Muscle of back (tissue), 11 donors: ENCODE measurements around the gene GFRA1. TPM values are rescaled to one million over a fixed set of nuclear protein-coding genes. Genes with fewer than 3 reads are reported as not detected.
A peak's percentile ranks its signal among the peaks of the same experiment; 100 is the strongest.

Experiments
- DNase-seq, 3 donors: peaks; one replicate each; pipeline versions ENCODE4 v3.0.0 to v3.0.0-alpha.2; 2013
- polyA plus RNA-seq, 10 donors: library from polyadenylated mRNA; unstranded; fragments of 120-200 nt; gene quantifications; one replicate each; pipeline ENCODE4 v1.2.1, GENCODE V29; 2013; ENCODE audit not compliant: insufficient read length in 10 of 10

Gene GFRA1
- polyA plus RNA-seq, 10 donors: 28.0 to 45.7 (median 37.4) TPM

DNA sequence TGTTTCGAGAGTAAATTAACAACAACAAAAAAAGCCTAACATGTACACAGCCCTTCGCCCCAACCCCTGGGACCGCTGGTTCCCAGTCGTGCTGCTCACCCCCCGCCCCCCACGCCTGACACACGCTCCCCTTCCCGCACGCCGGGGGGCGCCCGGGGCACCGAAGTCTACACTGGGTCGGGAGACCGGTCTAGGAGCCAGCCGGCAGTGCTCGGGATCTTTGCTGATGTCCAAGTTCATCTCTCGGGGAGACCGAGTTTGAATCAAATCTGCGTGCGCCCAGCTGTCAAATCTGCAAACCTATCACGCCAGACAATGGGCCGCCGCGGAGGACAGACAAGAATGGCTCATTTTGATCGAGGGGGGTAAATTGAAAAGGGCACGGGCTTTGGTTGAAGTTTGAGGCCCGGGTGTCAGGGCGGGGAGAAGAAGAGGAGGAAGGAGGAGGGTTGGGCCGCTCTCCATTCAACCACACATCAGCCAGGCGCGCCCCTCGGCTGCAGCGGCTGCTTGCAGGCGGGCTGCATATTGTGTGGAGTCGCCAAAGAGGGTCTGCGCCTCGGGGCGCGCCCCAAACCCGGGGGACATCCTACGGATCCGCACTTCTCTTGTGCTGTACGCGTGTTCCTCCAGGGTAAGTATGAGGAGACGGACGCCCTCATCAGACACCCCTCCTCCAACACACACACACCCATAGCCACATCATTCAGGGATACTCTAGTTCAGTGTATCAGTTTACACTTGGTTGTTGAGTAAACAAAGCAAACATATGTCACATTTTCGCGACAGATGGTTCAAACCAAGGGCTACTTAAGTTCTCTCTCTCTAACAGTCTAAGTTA lies 1.3 kb upstream of the GFRA1 start:
- DNase-seq: peak; percentile 71 to 94 (median 78)

DNA sequence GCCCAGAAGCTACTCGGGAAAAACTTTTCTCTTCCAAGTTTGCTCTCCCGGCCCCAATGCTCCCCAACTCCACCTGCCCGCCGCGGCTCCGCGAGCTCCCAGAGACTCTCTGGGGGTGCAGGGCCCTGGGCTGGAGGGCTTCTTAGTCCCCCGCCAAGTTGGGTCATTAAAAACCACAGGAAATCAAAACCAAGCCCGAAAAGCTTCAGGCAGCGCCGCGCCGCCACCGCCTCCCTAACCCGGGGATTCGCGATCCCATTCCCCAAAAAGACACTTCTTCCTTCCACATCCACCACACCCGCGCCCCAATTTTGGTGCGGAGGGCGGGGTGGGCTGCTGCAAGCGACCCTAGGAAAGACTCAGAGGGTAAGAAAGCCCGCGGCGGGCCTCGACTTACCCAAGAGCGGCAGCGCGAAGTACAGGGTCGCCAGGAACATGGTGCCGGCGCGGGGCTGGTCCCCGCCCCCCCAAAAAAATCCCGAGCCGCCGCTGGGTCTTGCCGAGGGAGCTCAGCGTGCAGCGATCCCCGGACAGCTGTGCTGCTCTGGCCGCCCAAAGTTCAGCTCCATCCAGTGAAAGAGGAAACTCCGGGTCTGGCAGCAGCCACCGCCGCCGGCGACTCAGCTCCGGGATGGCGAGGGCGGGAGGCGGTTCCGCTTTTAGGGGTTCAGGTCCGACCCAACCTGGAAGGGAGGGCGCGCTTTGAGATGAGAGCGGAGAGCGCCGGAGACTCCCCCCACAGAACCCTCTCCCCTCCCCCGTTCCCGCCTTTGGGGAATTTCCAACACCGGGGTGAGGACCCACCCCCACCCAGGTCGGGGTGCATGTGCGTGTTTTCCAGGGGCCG lies 1.2 kb downstream of the GFRA1 start:
- peak in 1 of 3 donors; percentile 81 for DNase-seq

DNA sequence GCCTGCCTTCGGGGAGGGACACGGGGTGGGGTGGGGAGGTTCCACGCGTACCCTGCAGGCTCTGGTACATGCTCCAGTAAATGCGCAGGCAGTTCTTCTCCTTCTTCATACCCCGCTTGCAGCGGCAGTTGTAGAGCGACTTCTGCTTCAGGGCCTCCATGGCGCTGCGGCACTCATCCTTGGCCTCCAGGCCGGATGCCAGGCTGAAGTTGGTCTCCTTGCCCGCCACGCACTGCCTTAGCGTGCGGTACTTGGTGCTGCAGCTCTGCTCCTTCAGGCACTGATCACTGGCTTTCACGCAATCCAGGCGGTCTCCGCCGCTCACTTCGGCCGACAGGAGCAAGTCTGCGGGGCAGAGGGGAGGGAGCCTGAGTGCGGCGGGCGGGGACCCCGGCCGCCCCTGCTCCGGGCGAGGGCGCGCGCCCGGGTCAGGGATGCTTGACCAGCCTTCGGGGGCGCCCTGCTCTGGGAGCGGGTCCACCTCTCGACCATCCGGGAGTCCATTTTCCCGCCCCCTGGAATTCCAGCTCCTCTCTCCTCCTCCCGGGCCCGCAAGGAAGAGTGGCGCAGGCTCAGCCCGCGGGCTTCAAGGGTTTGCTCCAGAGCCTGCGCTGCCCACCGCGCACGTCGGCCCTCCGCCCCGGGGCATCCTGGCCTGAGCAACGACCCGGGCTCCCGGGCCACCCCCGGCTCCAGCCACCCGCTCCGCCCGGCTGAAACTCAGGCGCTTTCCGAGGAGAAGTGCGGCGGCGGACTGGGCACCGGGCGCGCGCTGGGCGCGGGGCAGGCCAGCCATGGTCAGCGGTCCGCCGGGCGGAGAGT lies 2.0 kb downstream of the GFRA1 start:
- peak in 2 of 3 donors; percentile 30 to 82 for DNase-seq

DNA sequence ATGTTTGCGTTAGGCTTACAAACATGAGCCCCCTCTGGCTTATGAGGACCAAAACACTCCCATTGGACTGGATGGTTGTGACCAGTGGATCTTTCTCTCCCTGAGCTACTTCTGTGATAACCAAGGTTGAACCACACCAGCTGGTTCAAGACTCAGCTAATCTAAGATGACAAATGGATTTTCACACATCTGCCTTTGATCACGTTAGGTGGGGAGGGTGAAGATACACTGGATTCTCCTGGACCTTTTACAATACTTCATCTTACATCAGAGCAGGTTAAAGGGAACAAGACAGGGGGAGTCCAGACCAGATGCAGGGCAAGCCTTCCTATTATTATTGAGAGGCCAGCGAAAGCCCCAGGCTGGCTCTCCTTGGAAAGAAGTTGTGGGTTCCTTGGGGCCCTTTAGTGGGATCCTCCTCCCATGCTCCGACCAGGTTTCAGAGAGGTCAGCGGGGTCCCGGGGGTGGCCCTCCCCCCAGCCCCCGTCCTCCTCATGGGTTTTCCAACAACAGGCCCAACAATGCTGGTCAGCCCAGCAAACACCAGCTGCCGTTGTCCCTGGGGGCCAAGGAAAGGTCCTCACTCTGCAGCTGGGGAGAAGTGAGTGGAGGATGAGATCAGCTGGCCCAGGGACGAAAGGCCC lies 2.8 kb downstream of the GFRA1 start:
- DNase-seq: no peak

DNA sequence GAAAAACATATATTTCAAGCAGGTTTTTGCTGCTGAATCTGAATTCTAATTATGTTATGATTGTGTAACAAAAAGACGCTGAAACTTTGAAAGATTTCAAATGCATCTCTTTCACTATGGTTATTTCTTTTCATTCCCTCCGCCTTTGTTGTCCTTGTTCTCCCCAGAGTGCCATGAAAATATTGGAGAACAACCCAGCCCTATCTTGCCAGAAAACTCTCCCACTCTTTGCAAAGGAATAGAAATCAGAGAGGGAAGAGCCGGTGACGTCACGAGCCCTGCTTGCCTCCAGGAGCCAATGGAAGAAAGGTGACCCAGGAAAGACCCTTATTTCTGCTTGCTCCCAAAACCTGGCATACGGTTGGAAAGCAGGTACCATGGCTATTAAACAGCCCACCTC lies 3.4 kb downstream of the GFRA1 start:
- peak in 2 of 3 donors; percentile 44 to 81 for DNase-seq

DNA sequence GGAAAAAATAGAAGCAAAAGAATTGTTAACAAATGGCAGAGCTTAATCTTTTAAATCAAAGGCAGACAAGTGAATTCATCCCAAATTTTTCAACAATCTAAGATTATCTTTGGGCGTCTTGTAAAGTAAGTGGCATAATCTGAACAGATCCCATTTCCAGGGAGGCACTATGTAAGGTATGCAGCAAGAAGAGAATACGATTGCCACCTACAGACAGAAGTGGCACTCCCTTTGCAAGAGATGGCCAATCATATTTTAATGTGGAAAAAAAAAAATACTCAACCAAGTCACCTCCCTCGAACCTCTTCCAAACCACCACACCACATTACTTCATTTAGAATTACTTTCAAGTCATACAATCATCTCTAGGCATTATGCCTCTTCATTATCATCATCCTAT lies 4.0 kb downstream of the GFRA1 start:
- no peak for DNase-seq

DNA sequence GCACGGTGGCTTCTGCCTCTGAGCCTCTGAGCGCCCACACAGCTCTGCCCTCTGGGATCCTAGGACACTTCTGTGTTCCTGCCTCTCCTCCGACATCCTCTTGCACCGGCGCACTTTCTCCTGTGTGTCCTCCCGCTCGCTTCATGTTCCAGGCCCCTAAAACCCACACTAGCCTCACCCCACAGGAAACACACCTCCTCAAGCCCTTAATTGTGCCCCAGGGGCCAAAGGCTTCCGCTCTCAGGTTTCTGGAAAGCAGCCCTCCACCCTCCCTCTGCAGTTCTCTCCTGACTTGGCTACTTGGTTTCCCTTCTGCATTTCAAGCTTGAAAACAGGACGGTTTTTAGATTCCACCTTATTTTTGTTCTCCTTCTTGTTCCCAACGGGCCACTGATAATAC lies 7.3 kb downstream of the GFRA1 start:
- DNase-seq: no peak

DNA sequence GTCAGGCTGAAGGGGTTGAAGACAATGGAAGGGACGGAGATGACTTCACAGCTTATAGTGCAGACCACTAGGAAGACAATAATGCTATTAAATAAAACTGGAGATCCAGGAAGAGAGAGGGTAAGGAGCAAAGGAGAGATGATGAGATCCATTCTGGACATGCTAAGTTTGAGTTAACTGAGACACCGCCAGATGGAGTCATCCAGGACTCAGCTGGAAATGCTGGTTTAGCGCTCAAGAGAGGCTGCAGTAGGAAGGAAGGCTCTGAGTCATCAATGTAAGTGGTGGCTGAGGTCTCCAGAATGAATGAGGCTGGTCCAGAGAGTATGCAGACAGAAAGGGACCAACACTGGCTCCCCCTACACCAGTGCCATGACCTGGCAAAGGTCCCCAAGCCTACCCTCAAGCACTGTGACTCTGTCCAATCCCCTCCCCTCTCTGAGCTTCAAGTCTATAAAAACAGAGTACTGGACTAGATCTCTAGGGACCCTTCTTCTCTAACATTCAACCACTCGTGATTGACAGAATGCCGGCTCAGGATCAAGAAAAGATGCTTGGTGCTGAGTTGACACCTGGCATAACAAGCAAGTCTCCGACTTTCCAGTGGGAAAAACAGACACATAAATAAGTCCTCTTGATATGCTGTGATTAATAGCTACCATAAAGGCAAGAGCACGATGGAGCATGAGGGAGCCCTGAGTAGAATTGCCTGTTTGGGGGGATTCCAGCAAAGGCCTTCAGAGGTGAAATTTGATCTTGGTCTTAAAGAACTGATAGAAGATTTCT lies 8.9 kb downstream of the GFRA1 start:
- no peak for DNase-seq

DNA sequence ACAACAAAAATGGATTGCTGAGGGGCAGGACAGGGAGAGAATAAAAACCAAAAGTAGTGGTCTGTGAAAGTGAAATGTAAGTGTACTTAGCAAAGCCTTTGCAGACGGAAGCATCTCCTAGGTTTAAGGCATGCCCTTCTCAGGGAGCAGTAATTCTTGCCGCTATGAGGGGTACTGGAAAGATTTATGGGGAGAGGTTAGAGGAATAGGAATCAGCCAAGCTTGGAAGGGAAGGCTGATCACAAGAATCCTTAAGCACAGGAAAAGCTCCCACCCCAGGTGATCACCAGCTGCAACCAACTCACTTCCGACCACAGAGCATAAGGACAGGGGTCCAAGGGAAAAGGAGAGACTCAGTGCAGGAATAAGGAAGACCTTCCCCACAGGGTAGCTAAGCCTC lies 10.3 kb downstream of the GFRA1 start:
- no peak for DNase-seq

DNA sequence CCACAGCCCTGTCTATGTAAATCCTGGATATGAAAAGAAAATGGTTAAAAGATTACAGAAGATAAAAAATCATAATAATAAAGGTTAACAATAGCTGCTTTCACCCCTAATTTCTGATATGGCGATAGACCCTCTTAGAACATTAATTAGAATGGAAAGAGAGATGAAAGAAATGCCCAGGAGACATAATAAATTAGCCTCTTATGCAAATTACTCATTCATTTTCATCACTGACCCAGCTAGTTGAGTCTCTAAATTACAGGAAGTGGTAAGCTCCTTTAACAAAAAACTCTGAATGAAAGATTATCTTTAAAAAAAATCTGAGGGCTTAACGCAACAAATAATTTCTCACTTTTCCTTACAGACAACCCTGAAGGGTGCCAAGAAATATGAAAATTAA lies 12.4 kb downstream of the GFRA1 start:
- DNase-seq: no peak

DNA sequence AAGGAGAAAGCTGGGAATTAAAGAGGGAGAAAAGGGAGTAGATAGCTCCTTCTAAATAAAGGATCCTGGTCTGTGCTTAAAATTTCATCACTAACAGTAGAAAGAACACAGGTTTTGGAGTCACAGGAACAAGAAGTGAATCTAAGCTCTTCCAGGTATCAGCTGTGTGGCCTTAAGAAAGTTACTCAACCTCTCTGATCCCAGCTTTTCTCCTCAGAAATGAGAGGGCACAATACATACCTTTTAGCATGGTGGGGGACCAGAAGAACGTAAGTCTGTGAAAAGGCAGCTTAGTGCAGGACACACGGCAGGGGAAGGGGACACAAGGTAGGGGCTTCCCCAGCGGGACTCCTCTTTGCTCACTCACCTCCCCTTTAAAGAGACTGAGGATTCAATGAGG lies 13.4 kb downstream of the GFRA1 start:
- DNase-seq: no peak

DNA sequence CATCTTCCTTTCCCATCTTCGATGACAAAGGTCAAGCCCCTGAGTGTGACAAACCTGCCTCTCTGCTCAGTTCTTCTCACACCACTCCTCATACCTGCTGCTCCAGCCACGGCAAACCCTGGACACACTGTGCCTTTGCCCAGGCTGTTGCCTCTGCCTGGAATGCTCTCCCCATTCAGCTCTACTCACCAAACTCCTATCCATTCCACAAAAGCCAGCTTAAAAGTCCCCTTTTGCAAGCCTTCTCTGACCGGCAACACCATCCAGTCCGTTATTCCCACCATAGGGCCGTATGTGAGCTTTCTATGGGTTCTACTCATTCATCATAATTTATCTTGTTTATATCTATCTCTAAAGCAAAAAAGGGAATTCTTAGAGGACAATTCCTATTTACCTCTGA lies 15.2 kb downstream of the GFRA1 start:
- DNase-seq: no peak

DNA sequence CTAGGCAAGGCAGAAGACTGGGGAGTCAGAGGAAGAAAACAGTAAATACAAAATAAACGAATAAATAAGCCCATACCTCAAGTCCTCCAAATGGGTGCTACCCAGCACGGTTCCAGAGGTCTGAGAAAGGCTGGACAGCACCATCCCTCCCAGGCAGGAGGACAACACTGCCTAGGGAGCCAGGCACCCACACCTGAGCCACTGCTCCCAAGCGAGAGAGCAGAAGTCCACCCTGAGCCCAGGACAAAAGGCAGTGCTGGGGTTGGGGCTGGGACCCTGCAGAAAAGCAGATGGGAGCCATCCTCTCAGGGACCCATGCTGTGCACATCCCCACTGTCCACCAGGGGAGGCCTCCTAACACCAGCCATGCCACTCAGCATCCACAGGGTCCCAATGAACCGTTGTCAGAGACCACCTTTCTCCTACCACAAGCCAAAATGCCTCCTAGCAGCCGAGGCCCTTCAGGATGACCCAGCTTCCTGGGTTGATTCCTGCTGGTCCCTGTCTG lies 16.2 kb downstream of the GFRA1 start:
- DNase-seq: no peak

DNA sequence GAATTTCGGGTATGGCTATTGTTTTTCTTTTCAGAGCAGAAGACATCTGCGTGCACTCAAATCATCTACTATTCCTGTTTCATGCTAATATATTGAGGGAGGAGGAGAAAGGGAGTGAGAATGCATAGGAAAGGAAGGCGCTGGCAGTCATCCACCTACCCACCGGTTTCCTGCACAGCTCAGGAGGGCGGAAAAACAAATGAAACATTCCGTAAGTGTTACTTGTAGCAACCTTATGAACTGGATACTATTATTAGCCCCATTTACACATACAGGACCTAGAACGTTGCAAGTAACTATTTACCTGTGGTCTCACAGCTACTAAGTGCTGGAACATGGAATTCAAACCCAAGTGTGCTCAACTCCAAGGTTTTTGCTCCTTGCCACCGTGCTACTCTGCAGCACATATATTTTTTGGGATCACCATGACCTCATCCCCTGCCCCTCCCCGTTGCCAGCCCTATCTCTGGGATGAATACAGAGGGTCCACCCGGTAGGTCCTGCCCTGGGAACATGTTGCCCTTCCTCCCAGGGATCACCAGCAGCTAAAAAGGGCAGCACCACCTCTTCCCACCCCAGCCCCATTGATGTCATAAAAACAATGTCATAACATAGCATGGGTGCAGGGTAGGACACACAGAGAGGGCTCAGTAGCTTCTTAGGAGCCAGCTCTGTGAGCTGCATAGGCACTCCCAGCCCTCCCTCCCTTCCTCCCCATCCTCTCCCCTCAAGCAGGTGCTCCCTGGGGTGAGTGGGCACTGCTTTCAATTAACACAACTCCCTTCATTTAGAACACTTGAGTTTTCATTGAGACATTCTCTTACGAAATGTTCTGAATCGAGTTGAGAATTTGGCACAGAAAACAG lies 16.9 kb downstream of the GFRA1 start:
- no peak for DNase-seq

DNA sequence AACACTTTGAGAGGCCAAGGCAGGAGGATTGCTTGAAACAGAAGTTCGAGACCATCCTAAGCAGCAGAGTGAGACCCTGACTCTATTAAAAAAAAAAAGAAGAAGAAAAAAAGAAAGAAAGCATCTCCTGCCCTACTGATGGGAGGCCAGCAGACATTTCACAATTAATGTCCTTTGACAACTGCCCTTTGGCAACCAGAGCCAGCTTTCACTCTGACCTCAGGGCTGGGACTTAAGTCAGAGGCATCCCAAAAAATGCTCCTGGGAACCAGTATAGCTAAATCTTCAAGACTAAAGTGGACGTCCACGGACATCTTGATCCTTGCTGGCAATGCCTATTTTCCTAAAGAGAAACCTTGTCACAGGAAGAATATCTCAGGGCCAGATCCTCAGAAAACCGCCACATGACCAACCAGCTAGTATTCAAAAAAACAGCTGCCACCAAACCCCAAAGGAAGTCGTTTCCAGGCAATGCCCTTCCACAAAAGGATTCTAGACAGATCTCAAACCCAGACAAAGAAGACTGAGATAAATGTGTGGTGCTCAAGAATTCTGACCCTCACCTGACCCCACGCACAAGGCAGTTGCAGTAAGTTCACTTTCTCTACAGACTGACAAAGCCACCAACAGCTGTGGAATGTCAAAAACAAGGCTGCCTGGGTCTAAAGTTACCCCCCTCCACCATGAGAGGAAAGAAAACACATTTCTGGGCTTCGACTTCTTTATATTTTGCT lies 18.4 kb downstream of the GFRA1 start:
- DNase-seq: peak in 1 of 3 donors; percentile 49

DNA sequence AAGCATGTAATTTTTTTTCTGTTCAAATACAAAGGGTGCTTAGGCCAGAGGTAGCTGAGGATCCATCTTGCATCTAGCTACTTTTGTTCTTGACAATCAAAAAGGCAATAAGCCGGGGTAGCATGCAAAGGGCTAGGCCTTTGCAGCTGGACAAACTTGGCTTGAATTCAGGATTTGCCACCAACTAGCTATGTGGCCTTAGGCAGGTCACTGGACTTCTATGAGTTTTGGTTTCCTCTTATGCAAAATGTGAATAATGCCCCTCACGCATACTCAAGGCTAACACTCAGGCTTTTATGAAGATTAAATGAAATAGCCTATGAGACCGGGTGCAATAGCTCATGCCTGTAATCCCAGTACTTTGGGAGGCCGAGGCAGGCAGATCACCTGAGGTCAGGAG lies 19.3 kb downstream of the GFRA1 start:
- no peak for DNase-seq

DNA sequence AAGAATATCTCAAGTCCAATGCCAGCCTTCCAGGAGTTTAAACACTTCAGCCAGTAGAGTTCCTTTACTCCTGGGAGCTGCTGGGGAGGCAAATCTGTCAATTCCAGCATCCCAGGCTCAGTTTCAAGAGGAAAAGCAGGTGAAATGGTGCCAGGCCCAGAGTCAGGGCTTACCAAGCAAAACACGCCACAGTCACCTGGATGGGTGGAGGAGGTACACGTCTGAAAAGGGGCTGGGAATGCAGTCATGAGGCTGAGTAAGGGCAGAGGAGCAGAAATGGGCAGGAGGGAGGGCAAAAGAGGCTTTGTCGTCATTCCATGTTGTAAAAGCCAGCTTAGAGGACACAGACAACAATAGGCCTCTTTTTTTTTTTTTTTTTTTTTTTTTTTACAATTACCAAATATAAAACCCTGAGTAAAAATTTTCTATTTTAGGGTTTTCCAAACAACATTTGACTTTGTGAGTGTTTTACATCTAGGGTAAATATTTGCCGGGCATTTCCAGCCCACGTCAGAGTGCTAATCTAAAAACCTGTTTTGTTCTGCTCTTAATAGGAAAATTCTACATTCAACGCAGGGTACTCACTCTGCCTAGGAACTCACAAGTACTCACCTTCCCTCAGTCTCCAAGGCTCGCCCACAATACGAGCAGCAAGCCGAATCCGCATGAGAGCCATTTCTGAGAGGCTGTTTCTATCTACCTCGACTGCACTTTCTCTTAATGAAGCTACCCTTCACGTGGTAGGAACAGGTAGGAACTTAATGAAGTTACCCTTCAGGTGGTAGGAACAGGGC lies 21.2 kb downstream of the GFRA1 start:
- DNase-seq: no peak

DNA sequence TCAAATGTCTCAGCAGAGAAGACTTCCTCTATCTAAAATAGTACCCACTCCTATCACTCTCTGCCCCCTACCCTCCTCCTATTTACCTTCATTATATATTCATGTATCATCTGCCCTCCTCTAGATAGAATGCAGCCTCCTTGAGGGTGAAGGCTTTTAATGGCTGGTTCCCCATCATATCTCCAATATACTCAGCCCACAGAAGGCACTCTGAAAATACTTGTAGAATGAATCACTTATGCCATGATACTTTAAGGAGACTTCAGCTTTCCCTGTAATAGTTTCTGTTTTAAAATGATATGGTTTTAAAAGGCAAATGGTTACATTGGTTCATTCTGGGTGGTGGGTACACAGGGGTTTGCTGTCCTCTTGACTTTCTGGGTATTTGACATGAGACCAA lies 25.3 kb downstream of the GFRA1 start:
- no peak for DNase-seq
